ENCODE data around the gene NCOA7. TPM values are rescaled to one million over a fixed set of nuclear protein-coding genes. Genes with fewer than 3 reads are reported as not detected.

Gene NCOA7
- total RNA-seq, 1 experiment from 2014 or later: 9.4 TPM

GRCh38 chr6:125882243-125882642, 91.5 kb downstream of the NCOA7 start:
- WGBS (ENCODE audit: extremely low coverage, insufficient read length, low lambda C conversion rate): no CpG with 5 or more reads among the region's 4 CpGs
- Histone ChIP-seq H3K79me1 (ENCODE audit: insufficient read depth, low read depth, low read length, poor library complexity, severe bottlenecking) (no peaks in the 10 kb centered on the region), H4K91ac (ENCODE audit: insufficient read length, low read depth, low read length) (no peak overlapping the region), H2BK15ac (ENCODE audit: low read depth, low read length) (no peak overlapping the region), H2BK120ac (ENCODE audit: low read depth, low read length, poor library complexity, severe bottlenecking) (no peak overlapping the region), H3K27me3 (ENCODE audit: insufficient read depth, low read length) (no peaks in the 10 kb centered on the region), H2BK5ac (ENCODE audit: insufficient read length, low read length) (no peak overlapping the region), H3K4me2 (ENCODE audit: insufficient read depth, insufficient read length, low read length) (no peak overlapping the region), H4K8ac (replicated peaks; ENCODE audit: insufficient read length, low read depth, low read length) (no peak overlapping the region), H2BK12ac (ENCODE audit: insufficient read length, low read depth, low read length) (no peak overlapping the region), H4K5ac (ENCODE audit: insufficient read length, low read depth, low read length) (no peak overlapping the region), H3K56ac (ENCODE audit: insufficient read length, low read depth, low read length) (no peak overlapping the region), H3K9me3 (ENCODE audit: control insufficient read depth, low read depth, low read length) (no peaks in the 10 kb centered on the region), H3K4me1 (ENCODE audit: insufficient read depth, low read length) (no peaks in the 10 kb centered on the region), H3K23ac (ENCODE audit: insufficient read length, low read depth, low read length) (no peak overlapping the region), H3K23me2 (ENCODE audit: insufficient read length, low read depth, low read length, poor library complexity, severe bottlenecking) (no peaks in the 10 kb centered on the region), H2BK20ac (ENCODE audit: low read depth, low read length, poor library complexity, severe bottlenecking) (no peak overlapping the region), H3K14ac (ENCODE audit: insufficient read depth, low read length) (no peak overlapping the region), H3T11ph (ENCODE audit: low read length) (no peak overlapping the region), H2AFZ (ENCODE audit: low read length) (no peak overlapping the region), H3K18ac (ENCODE audit: insufficient read length, low read depth, low read length) (no peak overlapping the region), H3K9ac (ENCODE audit: extremely low read depth, insufficient read length, low read length) (no peak overlapping the region), H3K4ac (ENCODE audit: low read depth, low read length) (no peak overlapping the region), H2AK5ac (ENCODE audit: insufficient read length, low read length) (no peak overlapping the region), H4K20me1 (ENCODE audit: control insufficient read depth, insufficient read depth, insufficient read length) (no peaks in the 10 kb centered on the region), H3K79me2 (ENCODE audit: insufficient read depth, low read length) (no peaks in the 10 kb centered on the region), H3K27ac (ENCODE audit: insufficient read length, low read depth, low read length) (no peak overlapping the region)
- DNase-seq: no peak
- Mint-ChIP-seq H3K9me3 (no peaks in the 10 kb centered on the region), H3K4me3 (no peak overlapping the region), H3K27ac (peak overlapping the region in 1 of 3 experiments; percentile 55; a peak in 2 of 7 replicates), H3K36me3 (ENCODE audit: insufficient read depth in 1 of 3, low read depth in 3 of 3) (peaks cover 0 to 10% (median 5%) of the 10 kb centered on the region in 3 experiments; a peak in 6 of 7 replicates), H3K4me1 (peaks cover 4% of the 10 kb centered on the region in 2 experiments), H3K27me3 (ENCODE audit: low read depth) (no peaks in the 10 kb centered on the region)
- no peak for TF ChIP-seq CTCF (conservative IDR thresholded peaks at IDR 0.05)
